ENCODE measurements around the gene NIM1K.

GRCh38 chr5:43168175-43168574, 23.9 kb upstream of the NIM1K start:
- no peak for TF ChIP-seq POLR2A (IDR thresholded peaks at IDR 0.05)
- TF ChIP-seq, protein P1, sequence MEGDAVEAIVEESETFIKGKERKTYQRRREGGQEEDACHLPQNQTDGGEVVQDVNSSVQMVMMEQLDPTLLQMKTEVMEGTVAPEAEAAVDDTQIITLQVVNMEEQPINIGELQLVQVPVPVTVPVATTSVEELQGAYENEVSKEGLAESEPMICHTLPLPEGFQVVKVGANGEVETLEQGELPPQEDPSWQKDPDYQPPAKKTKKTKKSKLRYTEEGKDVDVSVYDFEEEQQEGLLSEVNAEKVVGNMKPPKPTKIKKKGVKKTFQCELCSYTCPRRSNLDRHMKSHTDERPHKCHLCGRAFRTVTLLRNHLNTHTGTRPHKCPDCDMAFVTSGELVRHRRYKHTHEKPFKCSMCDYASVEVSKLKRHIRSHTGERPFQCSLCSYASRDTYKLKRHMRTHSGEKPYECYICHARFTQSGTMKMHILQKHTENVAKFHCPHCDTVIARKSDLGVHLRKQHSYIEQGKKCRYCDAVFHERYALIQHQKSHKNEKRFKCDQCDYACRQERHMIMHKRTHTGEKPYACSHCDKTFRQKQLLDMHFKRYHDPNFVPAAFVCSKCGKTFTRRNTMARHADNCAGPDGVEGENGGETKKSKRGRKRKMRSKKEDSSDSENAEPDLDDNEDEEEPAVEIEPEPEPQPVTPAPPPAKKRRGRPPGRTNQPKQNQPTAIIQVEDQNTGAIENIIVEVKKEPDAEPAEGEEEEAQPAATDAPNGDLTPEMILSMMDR (IDR thresholded peaks at IDR 0.05): no peak
